Measurements from ENCODE around the gene DLG1. TPM values are rescaled to one million over a fixed set of nuclear protein-coding genes. Genes with fewer than 3 reads are reported as not detected.

DLG1 gene
- total RNA-seq, 4 donors from 2014 or later = 136 to 221 (median 172) TPM

DNA sequence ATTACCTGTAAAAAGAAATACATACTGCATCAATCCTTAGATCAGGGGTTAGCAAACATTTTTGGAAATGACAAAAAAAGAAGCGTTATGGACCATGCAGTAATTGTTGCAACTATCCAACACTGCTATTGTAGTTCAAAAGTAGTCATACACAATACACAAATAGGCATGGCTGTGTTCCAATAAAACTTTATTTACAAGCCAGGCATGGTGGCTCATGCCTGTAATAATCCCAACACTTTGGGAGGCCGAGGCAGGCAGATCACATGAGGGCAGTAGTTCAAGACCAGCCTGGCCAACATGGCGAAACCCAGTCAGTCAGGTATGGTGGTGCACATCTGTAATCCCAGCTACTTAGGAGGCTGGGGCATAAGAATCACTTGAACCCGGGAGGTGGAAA, 124.8 kb downstream of the DLG1 start:
- no peak for DNase-seq
- Histone ChIP-seq H3K4me1 (no peaks in the 10 kb centered on the region), H3K9me3 (no peaks in the 10 kb centered on the region), H3K36me3 (no peaks in the 10 kb centered on the region), H3K27me3 (no peaks in the 10 kb centered on the region), H3K27ac (no peak overlapping the region), H3K4me3 (no peak overlapping the region)
- TF ChIP-seq, protein P1, sequence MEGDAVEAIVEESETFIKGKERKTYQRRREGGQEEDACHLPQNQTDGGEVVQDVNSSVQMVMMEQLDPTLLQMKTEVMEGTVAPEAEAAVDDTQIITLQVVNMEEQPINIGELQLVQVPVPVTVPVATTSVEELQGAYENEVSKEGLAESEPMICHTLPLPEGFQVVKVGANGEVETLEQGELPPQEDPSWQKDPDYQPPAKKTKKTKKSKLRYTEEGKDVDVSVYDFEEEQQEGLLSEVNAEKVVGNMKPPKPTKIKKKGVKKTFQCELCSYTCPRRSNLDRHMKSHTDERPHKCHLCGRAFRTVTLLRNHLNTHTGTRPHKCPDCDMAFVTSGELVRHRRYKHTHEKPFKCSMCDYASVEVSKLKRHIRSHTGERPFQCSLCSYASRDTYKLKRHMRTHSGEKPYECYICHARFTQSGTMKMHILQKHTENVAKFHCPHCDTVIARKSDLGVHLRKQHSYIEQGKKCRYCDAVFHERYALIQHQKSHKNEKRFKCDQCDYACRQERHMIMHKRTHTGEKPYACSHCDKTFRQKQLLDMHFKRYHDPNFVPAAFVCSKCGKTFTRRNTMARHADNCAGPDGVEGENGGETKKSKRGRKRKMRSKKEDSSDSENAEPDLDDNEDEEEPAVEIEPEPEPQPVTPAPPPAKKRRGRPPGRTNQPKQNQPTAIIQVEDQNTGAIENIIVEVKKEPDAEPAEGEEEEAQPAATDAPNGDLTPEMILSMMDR (IDR thresholded peaks at IDR 0.05) = no peak
- no peak for TF ChIP-seq POLR2A (IDR thresholded peaks at IDR 0.05)

DNA sequence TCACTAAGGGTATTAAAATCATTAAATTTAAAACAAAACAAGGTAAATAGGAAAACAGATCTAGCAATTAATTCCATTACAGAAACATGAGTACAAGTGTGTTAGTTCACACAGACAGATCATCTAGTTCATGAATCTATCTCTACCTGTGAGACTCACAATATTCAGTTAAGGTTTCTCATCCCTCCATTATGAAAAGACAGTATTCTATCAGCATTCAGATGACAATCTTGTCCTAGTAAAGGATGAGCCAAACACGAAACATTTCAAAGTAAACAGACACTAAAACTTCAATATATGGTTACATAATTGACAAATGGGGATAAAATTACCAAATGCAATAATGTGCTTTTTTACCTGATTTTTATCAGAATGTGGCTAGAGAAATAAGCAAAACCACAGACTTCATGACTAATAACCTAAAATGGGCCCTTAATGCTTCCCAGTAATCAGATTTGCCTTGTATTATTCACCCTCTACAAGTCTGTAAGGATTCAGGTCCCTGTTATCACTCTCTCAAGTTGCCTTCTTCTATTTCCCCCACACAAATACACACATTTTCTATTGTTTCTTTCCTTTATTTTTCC, 126.8 kb downstream of the DLG1 start:
- H3K36me3 ChIP-seq = no peaks in the 10 kb centered on the region
- H3K27ac ChIP-seq = no peak overlapping the region
- TF ChIP-seq, protein P1 (IDR thresholded peaks at IDR 0.05) = no peak
- no peak for TF ChIP-seq POLR2A (IDR thresholded peaks at IDR 0.05)
- no peaks in the 10 kb centered on the region for H3K4me1 ChIP-seq
- DNase-seq = no peak
- H3K27me3 ChIP-seq = no peaks in the 10 kb centered on the region
- H3K9me3 ChIP-seq = no peaks in the 10 kb centered on the region
- no peak overlapping the region for H3K4me3 ChIP-seq

DNA sequence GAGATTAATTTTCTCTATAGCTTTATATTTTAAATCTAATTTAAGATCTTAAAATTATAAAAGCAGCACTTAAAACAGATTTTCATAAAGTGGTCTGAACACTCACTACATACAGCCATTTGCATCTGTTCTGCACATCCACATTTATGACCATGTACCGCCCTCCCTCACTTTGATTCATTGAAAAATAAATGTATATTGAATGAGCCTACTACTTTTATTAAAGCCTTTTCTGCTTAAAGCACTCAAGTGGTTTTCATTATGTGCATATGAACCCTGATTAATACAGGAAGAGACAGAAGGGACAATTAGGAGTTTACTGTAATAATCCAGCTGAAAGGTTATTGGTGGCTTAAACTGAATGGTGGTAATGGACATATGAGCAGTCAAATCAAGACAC, 129.4 kb downstream of the DLG1 start:
- Histone ChIP-seq H3K27me3 (no peaks in the 10 kb centered on the region), H3K36me3 (no peaks in the 10 kb centered on the region), H3K4me1 (no peaks in the 10 kb centered on the region), H3K27ac (no peak overlapping the region), H3K9me3 (no peaks in the 10 kb centered on the region), H3K4me3 (no peak overlapping the region)
- DNase-seq = no peak
- no peak for TF ChIP-seq POLR2A (IDR thresholded peaks at IDR 0.05)
- TF ChIP-seq, protein P1 (IDR thresholded peaks at IDR 0.05) = no peak

DNA sequence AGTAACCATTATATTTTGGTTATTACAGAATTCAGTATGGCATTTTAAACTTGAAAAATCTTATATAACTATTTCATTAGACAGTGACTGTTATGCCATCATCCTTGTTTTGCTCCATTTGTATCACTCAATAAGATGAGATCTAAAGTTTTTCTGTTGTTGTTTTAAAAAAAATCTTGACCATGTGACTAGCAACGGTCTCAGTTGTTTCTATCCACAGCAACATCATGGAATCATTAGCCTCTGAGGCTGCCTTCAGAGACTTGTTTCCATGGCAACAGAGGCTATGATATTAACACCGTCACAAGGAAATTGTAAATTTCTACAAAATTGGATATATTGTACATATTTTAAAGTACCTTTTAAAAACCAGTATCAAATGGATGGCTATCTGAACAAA, 129.8 kb downstream of the DLG1 start:
- no peaks in the 10 kb centered on the region for H3K9me3 ChIP-seq
- no peaks in the 10 kb centered on the region for H3K4me1 ChIP-seq
- no peak for TF ChIP-seq POLR2A (IDR thresholded peaks at IDR 0.05)
- TF ChIP-seq, protein P1 (IDR thresholded peaks at IDR 0.05) = no peak
- no peaks in the 10 kb centered on the region for H3K27me3 ChIP-seq
- H3K4me3 ChIP-seq = no peak overlapping the region
- no peak for DNase-seq
- H3K27ac ChIP-seq = no peak overlapping the region
- no peaks in the 10 kb centered on the region for H3K36me3 ChIP-seq

DNA sequence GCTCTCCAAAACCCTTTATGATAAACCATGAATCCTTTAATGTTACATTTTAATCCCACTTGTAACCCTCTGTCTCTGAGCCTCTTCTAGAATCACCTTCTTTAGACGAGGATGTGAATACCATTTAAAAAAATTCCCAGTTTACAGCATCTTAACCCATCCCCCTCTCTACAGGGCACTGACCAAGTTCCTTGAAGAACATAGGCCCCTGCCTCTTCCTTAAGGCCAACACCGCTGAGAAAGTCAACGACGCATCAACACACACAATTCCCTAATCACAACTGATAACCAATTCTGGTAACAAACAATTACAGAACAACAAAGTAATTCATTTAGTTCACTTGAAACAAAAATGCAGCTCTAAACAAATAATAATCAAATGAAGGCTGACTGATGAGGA, 130.3 kb downstream of the DLG1 start:
- H3K4me1 ChIP-seq = no peaks in the 10 kb centered on the region
- no peaks in the 10 kb centered on the region for H3K36me3 ChIP-seq
- H3K9me3 ChIP-seq = no peaks in the 10 kb centered on the region
- TF ChIP-seq POLR2A (IDR thresholded peaks at IDR 0.05) = no peak
- TF ChIP-seq, protein P1 (IDR thresholded peaks at IDR 0.05) = no peak
- H3K4me3 ChIP-seq = no peak overlapping the region
- no peak overlapping the region for H3K27ac ChIP-seq
- no peaks in the 10 kb centered on the region for H3K27me3 ChIP-seq
- DNase-seq = no peak

DNA sequence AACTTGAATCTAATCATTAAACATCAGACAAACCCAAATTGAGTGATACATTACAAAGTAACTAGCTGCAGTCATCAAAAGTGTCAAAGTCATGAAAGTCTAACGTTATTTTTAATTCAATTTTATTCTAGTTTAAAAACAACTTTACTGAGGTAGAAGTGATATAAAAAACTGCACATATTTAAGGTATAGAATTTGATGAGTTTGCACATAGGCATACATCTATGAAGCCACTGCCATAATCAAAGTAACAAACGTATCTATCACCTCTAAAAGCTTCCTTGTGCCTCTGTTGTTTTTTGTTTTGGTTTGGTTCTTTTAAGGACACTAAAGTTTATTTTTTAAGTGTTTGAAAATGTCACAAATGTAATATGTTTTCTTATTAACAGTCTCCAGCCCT, 130.9 kb downstream of the DLG1 start:
- H3K4me3 ChIP-seq = no peak overlapping the region
- H3K27ac ChIP-seq = no peak overlapping the region
- H3K36me3 ChIP-seq = no peaks in the 10 kb centered on the region
- TF ChIP-seq POLR2A (IDR thresholded peaks at IDR 0.05) = no peak
- TF ChIP-seq, protein P1 (IDR thresholded peaks at IDR 0.05) = no peak
- H3K4me1 ChIP-seq = no peaks in the 10 kb centered on the region
- no peaks in the 10 kb centered on the region for H3K9me3 ChIP-seq
- H3K27me3 ChIP-seq = no peaks in the 10 kb centered on the region
- DNase-seq = no peak
